Osteocyte (in vitro differentiated cells): ENCODE measurements around the gene ATP6V0D1. TPM values are rescaled to one million over a fixed set of nuclear protein-coding genes. Genes with fewer than 3 reads are reported as not detected.

ENCODE experiments used
- DNase-seq: peaks from one replicate; pipeline ENCODE4 v3.0.0; 2021; ENCODE audit warnings: mixed read lengths; ENCODE audit not compliant: unreplicated experiment; ENCODE audit errors: extremely low spot score
- H3K27ac Mint-ChIP-seq: one replicate; pipeline ENCODE4 v1.8.0; 2021; ENCODE audit warnings: mild to moderate bottlenecking, mixed read lengths; ENCODE audit not compliant: unreplicated experiment
- H3K27me3 Mint-ChIP-seq: one replicate; pipeline ENCODE4 v1.8.0; 2021; ENCODE audit warnings: mixed read lengths; ENCODE audit not compliant: unreplicated experiment
- H3K36me3 Mint-ChIP-seq: one replicate; pipeline ENCODE4 v1.8.0; 2021; ENCODE audit warnings: mixed read lengths; ENCODE audit not compliant: unreplicated experiment
- H3K4me1 Mint-ChIP-seq: one replicate; pipeline ENCODE4 v1.8.0; 2021; ENCODE audit warnings: mixed read lengths; ENCODE audit not compliant: unreplicated experiment
- H3K4me3 Mint-ChIP-seq: one replicate; pipeline ENCODE4 v1.8.0; 2021; ENCODE audit warnings: mild to moderate bottlenecking, moderate library complexity, mixed read lengths; ENCODE audit not compliant: unreplicated experiment
- H3K9me3 Mint-ChIP-seq: one replicate; pipeline ENCODE4 v1.8.0; 2021; ENCODE audit warnings: mixed read lengths; ENCODE audit not compliant: unreplicated experiment
- total RNA-seq: library from RNA; stranded (reverse); gene quantifications from 2 replicates; pipeline ENCODE4 v1.2.1, GENCODE V29; 2021
- TF ChIP-seq, protein P1 (sequence below): fragments of 200-600 bp; sonication (generic); IDR thresholded peaks from 2 replicates; pipeline ENCODE4 v1.5.0; 2021; ENCODE audit warnings: antibody characterized with exemption, mild to moderate bottlenecking, moderate library complexity

The ATP6V0D1 gene
- total RNA-seq, 1 donor from 2014 or later, result 116 TPM

DNA sequence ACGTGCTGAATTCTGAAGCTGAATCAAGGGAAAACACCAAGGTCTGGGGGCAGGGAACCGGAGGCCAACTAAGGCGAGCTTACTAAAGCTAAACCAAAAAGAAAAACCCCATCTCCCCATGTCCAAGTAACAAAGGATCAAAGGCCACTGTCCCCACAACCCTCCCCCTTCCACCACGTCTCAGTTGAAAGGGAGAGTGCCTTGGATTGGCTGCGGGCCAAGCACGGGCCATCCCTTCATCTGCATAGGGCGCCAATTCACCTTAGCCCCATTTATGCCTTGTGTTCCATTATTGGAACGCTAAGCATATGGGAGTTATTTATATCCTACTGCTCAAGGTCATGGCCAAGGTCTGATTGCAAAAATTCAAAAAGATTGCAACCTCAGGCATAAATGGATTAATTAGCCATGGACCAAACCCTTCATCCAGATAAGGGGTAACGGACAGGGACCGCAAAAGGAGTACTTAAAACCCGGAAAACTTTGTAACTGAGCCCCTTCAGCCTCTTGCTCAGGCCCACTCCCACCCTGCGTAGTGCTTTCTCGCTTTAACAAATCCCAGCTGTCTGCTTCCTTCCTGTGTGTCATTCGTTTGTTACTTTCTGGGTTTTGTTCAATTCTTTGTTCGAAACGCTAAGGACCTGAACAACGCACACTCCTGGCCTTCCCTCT lies 740 bp upstream of the ATP6V0D1 start:
- Mint-ChIP-seq H3K27me3 (no peaks in the 10 kb centered on the region), H3K9me3 (no peaks in the 10 kb centered on the region), H3K4me3 (peak overlapping the region; percentile 97), H3K36me3 (peaks cover 4% of the 10 kb centered on the region), H3K27ac (peak overlapping the region; percentile 97), H3K4me1 (peaks cover 30% of the 10 kb centered on the region)
- TF ChIP-seq, protein P1, sequence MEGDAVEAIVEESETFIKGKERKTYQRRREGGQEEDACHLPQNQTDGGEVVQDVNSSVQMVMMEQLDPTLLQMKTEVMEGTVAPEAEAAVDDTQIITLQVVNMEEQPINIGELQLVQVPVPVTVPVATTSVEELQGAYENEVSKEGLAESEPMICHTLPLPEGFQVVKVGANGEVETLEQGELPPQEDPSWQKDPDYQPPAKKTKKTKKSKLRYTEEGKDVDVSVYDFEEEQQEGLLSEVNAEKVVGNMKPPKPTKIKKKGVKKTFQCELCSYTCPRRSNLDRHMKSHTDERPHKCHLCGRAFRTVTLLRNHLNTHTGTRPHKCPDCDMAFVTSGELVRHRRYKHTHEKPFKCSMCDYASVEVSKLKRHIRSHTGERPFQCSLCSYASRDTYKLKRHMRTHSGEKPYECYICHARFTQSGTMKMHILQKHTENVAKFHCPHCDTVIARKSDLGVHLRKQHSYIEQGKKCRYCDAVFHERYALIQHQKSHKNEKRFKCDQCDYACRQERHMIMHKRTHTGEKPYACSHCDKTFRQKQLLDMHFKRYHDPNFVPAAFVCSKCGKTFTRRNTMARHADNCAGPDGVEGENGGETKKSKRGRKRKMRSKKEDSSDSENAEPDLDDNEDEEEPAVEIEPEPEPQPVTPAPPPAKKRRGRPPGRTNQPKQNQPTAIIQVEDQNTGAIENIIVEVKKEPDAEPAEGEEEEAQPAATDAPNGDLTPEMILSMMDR, result no peak
- DNase-seq, result no peak

DNA sequence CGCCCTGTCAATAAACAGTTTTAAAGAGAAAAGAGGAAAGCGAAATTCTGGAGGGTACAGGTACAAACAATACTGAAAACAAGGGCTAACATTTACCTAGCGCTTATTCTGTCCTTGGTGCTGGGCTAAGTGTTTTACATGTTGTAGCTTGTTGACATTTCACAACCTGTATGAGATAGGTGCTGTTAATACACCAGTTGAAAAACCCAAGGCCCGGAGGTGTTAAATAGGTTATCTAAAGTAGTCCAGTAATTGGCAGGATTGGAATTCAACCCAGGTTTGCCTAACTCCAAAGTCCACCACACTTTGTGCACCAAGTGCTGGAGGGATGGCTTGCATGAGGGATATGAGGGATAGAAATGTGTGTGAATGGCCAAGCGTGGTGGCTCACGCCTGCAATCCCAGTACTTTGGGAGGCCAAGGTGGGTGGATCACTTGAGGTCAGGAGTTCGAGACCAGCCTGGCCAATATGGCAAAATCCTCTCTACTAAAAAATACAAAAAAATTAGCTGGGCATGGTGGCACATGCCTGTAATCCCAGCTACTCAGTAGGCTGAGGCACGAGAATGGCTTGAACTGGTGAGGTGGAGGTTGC lies 2.9 kb downstream of the ATP6V0D1 start:
- TF ChIP-seq, protein P1, result no peak
- Mint-ChIP-seq H3K27ac (no peak overlapping the region), H3K4me3 (no peak overlapping the region), H3K27me3 (no peaks in the 10 kb centered on the region), H3K4me1 (peaks cover 30% of the 10 kb centered on the region), H3K36me3 (peaks cover 7% of the 10 kb centered on the region), H3K9me3 (no peaks in the 10 kb centered on the region)
- DNase-seq, result no peak

DNA sequence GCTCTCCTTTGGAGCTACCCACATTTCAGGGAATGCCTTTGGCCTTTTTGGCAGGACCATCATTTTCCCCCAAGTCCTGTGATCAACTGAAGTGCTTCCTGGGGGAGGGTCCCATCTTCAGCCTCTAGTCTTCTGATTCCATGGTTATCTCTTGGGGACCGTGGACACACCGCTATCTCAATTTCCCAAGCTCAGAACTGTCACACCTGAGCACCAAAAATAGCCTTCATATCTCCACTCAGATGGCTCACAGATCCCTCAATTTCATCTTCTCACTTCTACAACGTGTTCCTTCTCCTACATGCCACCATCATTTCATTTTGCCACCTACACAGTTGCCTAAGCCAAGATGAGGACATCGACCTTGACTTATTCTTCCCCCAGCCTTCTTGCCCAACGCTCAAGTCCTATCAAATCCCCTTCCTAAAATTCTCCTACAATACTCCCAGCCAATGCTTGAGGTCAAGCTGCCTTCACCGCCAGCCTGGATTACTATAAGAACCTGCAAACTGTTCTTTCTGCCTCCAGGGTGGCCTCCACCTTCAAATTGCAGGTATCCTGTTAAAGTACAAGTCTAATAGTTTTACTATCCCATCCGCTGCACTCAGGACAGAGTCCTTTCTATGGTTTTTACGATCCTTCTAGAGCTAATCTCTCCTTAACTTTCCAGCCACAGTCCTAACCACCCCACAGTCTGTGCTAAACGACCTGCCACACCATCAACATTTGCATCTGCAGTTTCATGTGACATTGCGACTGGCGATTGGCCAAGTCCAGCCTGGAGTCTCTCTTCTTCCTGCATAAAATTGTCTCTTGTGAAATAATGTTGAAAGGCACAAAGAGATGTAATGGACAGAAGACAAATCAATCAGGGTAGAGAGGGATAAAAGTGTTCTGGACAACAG lies 6.2 kb downstream of the ATP6V0D1 start:
- Mint-ChIP-seq H3K27me3 (no peaks in the 10 kb centered on the region), H3K4me1 (peaks cover 27% of the 10 kb centered on the region), H3K4me3 (no peak overlapping the region), H3K36me3 (peaks cover 7% of the 10 kb centered on the region), H3K27ac (no peak overlapping the region), H3K9me3 (no peaks in the 10 kb centered on the region)
- TF ChIP-seq, protein P1, result no peak
- no peak for DNase-seq

GRCh38 chr16:67471758-67472384 lies 9.1 kb downstream of the ATP6V0D1 start:
- no peak overlapping the region for H3K4me3 Mint-ChIP-seq
- H3K36me3 Mint-ChIP-seq, result peaks cover 3% of the 10 kb centered on the region
- no peak overlapping the region for H3K27ac Mint-ChIP-seq
- no peaks in the 10 kb centered on the region for H3K27me3 Mint-ChIP-seq
- H3K9me3 Mint-ChIP-seq, result no peaks in the 10 kb centered on the region
- peaks cover 13% of the 10 kb centered on the region for H3K4me1 Mint-ChIP-seq
- TF ChIP-seq, protein P1, result no peak
- no peak for DNase-seq
